GM06990 (cell line): ENCODE results near the gene FAM53B.

Experiments
- DNase-seq: peaks from one replicate; pipeline ENCODE4 v3.0.0-alpha.2; 2011; ENCODE audit not compliant: insufficient read length; ENCODE audit errors: extremely low read depth
- H3K27me3 ChIP-seq: replicated peaks from 2 replicates; pipeline ENCODE4 v1.6.0; 2011; ENCODE audit warnings: low read length; ENCODE audit not compliant: control insufficient read depth, insufficient read depth
- H3K36me3 ChIP-seq: 2 replicates; pipeline ENCODE4 v1.5.1; 2011; ENCODE audit warnings: low read length; ENCODE audit not compliant: control insufficient read depth, insufficient read depth
- H3K4me3 ChIP-seq: replicated peaks from 2 replicates; pipeline ENCODE4 v1.5.1; 2011; ENCODE audit warnings: low read depth, mild to moderate bottlenecking, control low read depth, low read length
- CTCF ChIP-seq: IDR thresholded peaks from 2 replicates; pipeline ENCODE4 v1.5.1; 2011; ENCODE audit warnings: low read length, control low read depth, mild to moderate bottlenecking, inconsistent platforms; ENCODE audit not compliant: insufficient read depth, poor library complexity, severe bottlenecking

FAM53B gene

DNA sequence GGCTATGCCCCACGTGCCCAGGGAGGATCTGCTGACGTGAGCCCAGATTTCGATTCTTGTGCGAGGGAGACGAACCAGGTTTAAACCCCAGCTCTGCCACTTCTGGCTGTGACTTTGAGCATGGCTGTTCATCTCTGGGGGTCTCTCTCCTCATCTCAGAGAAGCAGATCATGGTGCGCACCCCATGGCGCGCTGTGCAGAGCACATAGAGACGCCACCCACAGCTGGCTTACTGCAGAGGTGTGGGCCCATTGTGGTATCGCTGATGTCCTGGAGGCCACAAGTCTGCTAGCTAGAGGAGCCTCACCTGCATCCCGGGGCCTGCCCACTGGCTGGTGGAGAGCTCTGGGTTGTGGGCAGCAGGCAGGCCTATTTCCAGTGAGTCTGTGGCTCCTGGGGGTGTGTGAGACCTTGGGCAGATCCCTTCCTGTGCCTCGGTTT, 142.0 kb downstream of the FAM53B start:
- Histone ChIP-seq H3K4me3 (no peak overlapping the region), H3K36me3 (no peaks in the 10 kb centered on the region), H3K27me3 (no peaks in the 10 kb centered on the region)
- DNase-seq, result no peak
- TF ChIP-seq CTCF, result no peak

- no peaks in the 10 kb centered on the region for H3K36me3 ChIP-seq
Observed at GRCh38 chr10:124601431-124602120, 142.6 kb downstream of the FAM53B start.

DNA sequence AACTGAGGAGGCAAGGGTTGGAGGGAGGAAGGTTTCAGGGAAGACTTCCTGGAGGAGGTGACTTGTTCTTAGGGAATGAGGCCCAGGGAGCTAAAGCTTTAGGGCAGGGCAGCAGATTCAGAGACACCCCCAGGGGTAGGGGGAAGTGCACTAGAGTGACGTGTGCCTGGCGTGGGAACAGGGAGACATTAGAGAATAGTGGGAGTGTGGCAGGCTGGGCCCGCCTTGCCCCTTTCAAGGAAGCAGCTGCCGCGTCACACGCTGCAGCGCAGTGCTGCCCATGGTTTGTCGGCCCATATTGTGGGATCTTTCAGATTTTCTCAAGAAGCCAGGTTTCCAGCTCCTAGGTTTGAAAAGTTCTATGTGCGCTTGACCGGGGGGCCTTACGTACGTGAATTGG, 143.2 kb downstream of the FAM53B start:
- H3K4me3 ChIP-seq, result no peak overlapping the region
- H3K27me3 ChIP-seq, result no peaks in the 10 kb centered on the region
- TF ChIP-seq CTCF, result no peak

More at GRCh38 chr10:124601431-124602120, 142.6 kb downstream of the FAM53B start:
- no peak overlapping the region for H3K4me3 ChIP-seq
- TF ChIP-seq CTCF, result no peak
- peak; percentile 46 for DNase-seq
- H3K27me3 ChIP-seq, result no peaks in the 10 kb centered on the region

GRCh38 chr10:124600051-124600880, 143.9 kb downstream of the FAM53B start:
- Histone ChIP-seq H3K4me3 (no peak overlapping the region), H3K36me3 (no peaks in the 10 kb centered on the region), H3K27me3 (no peaks in the 10 kb centered on the region)
- DNase-seq, result no peak
- no peak for TF ChIP-seq CTCF

More for the DNA sequence above, 143.2 kb downstream of the FAM53B start:
- DNase-seq, result no peak
- no peaks in the 10 kb centered on the region for H3K36me3 ChIP-seq

DNA sequence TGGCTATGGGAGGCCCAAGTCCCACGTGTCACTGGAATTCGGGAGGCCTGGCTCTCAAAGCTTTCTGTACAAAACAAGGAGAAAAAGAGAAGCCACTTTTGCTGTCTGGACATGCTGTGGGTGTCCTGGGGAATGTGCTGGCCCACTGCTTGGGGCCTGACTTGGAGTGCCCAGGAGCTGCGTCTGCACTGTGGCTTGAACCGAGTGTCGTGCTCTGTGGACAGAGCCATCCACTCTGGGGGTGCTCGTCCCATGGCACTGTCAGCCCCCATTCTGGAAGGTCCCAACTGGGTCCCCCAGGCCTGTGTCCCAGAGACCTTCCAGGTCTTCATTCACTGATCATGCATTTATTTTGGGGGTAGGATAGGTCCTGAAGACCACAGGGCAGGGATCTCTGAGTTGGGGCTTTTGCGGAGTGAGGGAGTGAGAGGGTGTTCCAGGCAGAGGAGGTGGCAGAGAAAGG, 144.6 kb downstream of the FAM53B start:
- no peak for TF ChIP-seq CTCF
- Histone ChIP-seq H3K27me3 (no peaks in the 10 kb centered on the region), H3K36me3 (no peaks in the 10 kb centered on the region), H3K4me3 (no peak overlapping the region)
- no peak for DNase-seq
